ENCODE results near the gene RPLP2.

DNA sequence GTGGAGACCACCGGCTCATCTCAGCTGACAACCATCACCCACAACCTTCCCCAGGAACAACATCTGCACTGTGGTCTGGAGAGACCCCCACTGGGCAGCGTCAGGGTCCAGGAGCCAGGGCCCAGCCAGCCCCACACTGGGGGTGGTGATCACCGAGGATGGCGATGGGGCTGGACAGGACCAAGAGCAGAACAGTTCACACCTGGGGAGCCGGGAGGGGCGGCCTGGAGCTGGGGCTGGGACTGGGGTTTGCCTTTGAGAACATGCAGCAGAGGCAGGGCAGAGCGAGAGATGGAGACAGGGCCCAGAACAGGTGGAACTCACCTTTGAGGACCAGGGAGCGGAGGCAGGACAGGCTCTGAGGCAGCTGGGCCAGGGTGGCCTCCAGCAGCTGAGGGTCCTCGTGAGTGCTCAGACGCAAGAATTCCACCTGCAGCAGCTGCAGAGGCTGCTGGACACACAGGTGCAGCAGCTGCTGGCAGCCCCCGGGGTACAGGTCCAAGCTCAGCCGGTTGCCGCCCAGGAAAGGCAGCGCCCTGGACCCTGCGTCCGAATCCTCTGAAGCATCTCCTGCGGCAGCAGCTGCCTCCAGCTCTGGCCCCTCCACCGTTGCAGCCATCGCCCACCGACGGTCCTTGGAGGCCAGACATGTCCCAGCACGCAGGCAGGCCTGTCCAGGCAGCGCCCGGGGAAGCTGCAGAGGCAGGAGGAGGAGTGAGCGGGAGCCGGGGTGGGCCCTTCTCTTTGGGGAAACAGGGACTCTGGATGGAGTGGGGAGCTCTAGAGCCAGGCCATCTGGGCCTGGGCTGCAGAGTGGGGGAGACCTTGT lies 5.8 kb upstream of the RPLP2 start:
- TF ChIP-seq, protein P1, sequence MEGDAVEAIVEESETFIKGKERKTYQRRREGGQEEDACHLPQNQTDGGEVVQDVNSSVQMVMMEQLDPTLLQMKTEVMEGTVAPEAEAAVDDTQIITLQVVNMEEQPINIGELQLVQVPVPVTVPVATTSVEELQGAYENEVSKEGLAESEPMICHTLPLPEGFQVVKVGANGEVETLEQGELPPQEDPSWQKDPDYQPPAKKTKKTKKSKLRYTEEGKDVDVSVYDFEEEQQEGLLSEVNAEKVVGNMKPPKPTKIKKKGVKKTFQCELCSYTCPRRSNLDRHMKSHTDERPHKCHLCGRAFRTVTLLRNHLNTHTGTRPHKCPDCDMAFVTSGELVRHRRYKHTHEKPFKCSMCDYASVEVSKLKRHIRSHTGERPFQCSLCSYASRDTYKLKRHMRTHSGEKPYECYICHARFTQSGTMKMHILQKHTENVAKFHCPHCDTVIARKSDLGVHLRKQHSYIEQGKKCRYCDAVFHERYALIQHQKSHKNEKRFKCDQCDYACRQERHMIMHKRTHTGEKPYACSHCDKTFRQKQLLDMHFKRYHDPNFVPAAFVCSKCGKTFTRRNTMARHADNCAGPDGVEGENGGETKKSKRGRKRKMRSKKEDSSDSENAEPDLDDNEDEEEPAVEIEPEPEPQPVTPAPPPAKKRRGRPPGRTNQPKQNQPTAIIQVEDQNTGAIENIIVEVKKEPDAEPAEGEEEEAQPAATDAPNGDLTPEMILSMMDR (conservative IDR thresholded peaks at IDR 0.05), result no peak
- no peak for TF ChIP-seq ZFX (IDR thresholded peaks at IDR 0.05)

Data from C4-2B (cell line).